Measurements from ENCODE around the gene PROS1. TPM values are rescaled to one million over a fixed set of nuclear protein-coding genes. Genes with fewer than 3 reads are reported as not detected.

The PROS1 gene
- total and polyA plus RNA-seq, 9 of the 15 experiments (the other 6 are each of a cell fraction or from before 2014, with no cell fraction given) = 5.5 to 50.5 (median 22.7) TPM

GRCh38 chr3:93973131-93974126 lies at the start of gene PROS1 (continued):
- TF ChIP-seq ZNF639 (CRISPR knock-in tag; conservative IDR thresholded peaks at IDR 0.05 in 1 of 2, IDR thresholded peaks at IDR 0.05 in 1 of 2) (no peak), SMAD4 (CRISPR knock-in tag; conservative IDR thresholded peaks at IDR 0.05) (peak; percentile 86), SOX6 (IDR thresholded peaks at IDR 0.05) (peak; percentile 64; the same call in 1 of the 2 replicates), HSF4 (CRISPR knock-in tag; IDR thresholded peaks at IDR 0.05; ENCODE audit: borderline replicate concordance) (no peak), MGA (IDR thresholded peaks at IDR 0.05) (no peak), HDAC1 (IDR thresholded peaks at IDR 0.05) (peak in 1 of 2 experiments; percentile 41; a peak in 1 of 4 replicates)

Data from K562 (cell line).